Measurements from ENCODE around the gene EDC4. TPM values are rescaled to one million over a fixed set of nuclear protein-coding genes. Genes with fewer than 3 reads are reported as not detected.
"Not testable (repeated sequence)": the region's sequence is repeated elsewhere in the genome, so short reads cannot be mapped to it uniquely, and the experiment has no call there.

The EDC4 gene
- total RNA-seq, 2 experiments from 2014 or later = 86.6 to 89.6 TPM

DNA sequence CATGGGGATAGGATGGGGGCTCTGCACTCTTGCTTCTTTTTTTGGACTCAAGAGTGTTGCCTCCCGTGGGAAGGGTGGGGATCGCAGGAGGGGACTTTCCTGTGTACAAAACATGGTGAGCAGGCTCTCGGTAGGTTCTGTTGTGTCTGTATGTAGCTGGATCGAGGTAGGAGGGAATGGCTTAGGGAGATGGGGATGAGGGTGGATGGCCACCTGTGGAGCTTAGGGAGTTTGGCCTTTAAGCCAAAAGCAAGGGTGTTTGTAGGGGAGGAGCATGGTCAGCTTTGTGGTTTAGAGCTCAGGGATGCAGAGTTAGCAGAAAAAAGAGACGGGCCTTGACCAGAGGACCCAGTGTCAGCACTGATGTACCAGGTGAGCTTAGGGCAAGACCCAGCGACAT, 11.0 kb upstream of the EDC4 start:
- Histone ChIP-seq H2AFZ (ENCODE audit: low read length) (no peak overlapping the region), H3K27ac (ENCODE audit: low read depth, low read length, poor library complexity, severe bottlenecking) (no peak overlapping the region), H3K4me1 (ENCODE audit: insufficient read depth, low read length, poor library complexity, severe bottlenecking) (no peaks in the 10 kb centered on the region), H3K79me2 (ENCODE audit: insufficient read depth, low read depth, low read length) (peaks cover 64% of the 10 kb centered on the region), H4K20me1 (ENCODE audit: insufficient read depth, low read length) (peaks cover 5% of the 10 kb centered on the region; the same call in 1 of the 2 replicates), H3K9me3 (ENCODE audit: low read length) (no peaks in the 10 kb centered on the region), H3K9me2 (ENCODE audit: insufficient read depth, low read length) (no peaks in the 10 kb centered on the region), H3K4me3 (ENCODE audit: low read depth, low read length, poor library complexity, severe bottlenecking) (no peak overlapping the region), H3K36me3 (ENCODE audit: insufficient read depth, low read length) (peaks cover 82% of the 10 kb centered on the region), H3K4me2 (ENCODE audit: low read length) (no peak overlapping the region)
- intact Hi-C loops (cut with micrococcal nuclease; ENCODE audit: unreplicated experiment) = no loop called here
- DNase-seq (ENCODE audit: low spot score) = no peak
- ChIA-PET CTCF (ENCODE audit: unreplicated experiment) (interaction anchor here (0.6 kb wide), 1 partner anchor 1486 kb away, joined by 3 read pairs; no protein-coding TSS in a partner anchor), POLR2A (interaction anchor here (0.6 to 1.4 kb wide), 4 partner anchors 10 to 485 kb away, joined by 3 to 5 read pairs (median 3); partner anchors contain the start of gene EDC4)
- BruUV-seq (replicated peaks) = no TSS peak
- TF ChIP-seq, protein P1, sequence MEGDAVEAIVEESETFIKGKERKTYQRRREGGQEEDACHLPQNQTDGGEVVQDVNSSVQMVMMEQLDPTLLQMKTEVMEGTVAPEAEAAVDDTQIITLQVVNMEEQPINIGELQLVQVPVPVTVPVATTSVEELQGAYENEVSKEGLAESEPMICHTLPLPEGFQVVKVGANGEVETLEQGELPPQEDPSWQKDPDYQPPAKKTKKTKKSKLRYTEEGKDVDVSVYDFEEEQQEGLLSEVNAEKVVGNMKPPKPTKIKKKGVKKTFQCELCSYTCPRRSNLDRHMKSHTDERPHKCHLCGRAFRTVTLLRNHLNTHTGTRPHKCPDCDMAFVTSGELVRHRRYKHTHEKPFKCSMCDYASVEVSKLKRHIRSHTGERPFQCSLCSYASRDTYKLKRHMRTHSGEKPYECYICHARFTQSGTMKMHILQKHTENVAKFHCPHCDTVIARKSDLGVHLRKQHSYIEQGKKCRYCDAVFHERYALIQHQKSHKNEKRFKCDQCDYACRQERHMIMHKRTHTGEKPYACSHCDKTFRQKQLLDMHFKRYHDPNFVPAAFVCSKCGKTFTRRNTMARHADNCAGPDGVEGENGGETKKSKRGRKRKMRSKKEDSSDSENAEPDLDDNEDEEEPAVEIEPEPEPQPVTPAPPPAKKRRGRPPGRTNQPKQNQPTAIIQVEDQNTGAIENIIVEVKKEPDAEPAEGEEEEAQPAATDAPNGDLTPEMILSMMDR (conservative IDR thresholded peaks at IDR 0.05; ENCODE audit: low read length) = no peak
- no peak for TF ChIP-seq EZH2phosphoT487 (IDR thresholded peaks at IDR 0.05; ENCODE audit: borderline replicate concordance, low read depth, low read length)

DNA sequence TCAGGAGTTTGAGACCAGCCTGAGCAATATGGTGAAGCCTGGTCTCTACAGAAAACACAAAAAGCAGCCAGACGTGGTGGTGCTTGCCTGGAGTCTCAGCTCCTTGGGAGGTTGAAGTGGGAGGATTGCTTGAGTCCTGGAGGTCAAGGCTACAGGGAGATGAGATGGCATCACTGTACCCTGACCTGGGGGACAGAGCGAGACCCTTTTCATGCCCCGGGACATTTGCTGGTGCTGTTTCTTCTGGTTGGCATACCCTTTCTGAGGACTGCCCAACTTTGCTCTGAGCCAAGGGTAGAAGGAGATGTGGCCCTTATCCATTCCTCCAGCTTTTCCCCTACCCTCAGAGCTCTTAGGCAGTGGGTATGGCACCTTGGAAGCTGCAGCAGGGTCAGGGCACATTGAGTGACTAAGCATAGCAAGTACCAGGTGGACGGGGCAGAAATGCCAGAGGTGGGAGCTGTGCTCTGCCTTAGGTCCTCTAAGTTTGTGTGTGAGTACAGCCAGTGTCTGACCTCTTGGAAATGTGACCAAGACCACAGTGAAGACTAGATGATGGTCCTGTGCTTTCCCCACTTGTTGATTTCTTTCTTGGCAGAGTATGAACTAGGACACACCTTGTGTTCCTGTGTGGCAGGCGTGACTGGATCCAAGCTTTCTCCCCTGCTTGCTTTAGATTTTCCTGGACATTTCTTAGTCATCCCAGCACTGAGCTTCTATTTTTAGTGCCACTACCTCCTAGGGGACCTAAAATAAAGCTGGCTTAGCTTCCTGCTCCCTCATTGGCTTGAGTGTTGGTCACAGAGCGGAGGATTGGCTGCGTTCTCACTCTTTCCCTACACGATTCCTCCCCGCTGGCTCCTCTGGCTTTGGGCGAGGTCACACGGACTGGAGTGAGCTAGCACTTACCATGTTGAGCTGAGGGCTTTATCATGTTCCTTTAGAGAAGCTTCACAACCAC, 9.9 kb upstream of the EDC4 start:
- H4K20me1 ChIP-seq (ENCODE audit: insufficient read depth, low read length) = peaks cover 5% of the 10 kb centered on the region; the same call in 1 of the 2 replicates
- H3K9me2 ChIP-seq (ENCODE audit: insufficient read depth, low read length) = no peaks in the 10 kb centered on the region
- intact Hi-C loops (cut with micrococcal nuclease; ENCODE audit: unreplicated experiment) = no loop called here
- no peak overlapping the region for H3K4me3 ChIP-seq (ENCODE audit: low read depth, low read length, poor library complexity, severe bottlenecking)
- no peaks in the 10 kb centered on the region for H3K9me3 ChIP-seq (ENCODE audit: low read length)
- H3K27ac ChIP-seq (ENCODE audit: low read depth, low read length, poor library complexity, severe bottlenecking) = no peak overlapping the region
- H3K4me1 ChIP-seq (ENCODE audit: insufficient read depth, low read length, poor library complexity, severe bottlenecking) = no peaks in the 10 kb centered on the region
- H3K4me2 ChIP-seq (ENCODE audit: low read length) = no peak overlapping the region
- ChIA-PET CTCF (ENCODE audit: unreplicated experiment) (no interaction called here), POLR2A (interaction anchor here (0.6 to 1.4 kb wide), 3 partner anchors 8 to 349 kb away, joined by 3 to 5 read pairs (median 3); partner anchors contain the start of gene EDC4)
- peaks cover 55% of the 10 kb centered on the region for H3K79me2 ChIP-seq (ENCODE audit: insufficient read depth, low read depth, low read length)
- no peak for DNase-seq (ENCODE audit: low spot score)
- BruUV-seq (replicated peaks) = no TSS peak
- peaks cover 84% of the 10 kb centered on the region for H3K36me3 ChIP-seq (ENCODE audit: insufficient read depth, low read length)
- TF ChIP-seq EZH2phosphoT487 (IDR thresholded peaks at IDR 0.05; ENCODE audit: borderline replicate concordance, low read depth, low read length) = no peak
- TF ChIP-seq, protein P1 (conservative IDR thresholded peaks at IDR 0.05; ENCODE audit: low read length) = no peak
- no peak overlapping the region for H2AFZ ChIP-seq (ENCODE audit: low read length)

DNA sequence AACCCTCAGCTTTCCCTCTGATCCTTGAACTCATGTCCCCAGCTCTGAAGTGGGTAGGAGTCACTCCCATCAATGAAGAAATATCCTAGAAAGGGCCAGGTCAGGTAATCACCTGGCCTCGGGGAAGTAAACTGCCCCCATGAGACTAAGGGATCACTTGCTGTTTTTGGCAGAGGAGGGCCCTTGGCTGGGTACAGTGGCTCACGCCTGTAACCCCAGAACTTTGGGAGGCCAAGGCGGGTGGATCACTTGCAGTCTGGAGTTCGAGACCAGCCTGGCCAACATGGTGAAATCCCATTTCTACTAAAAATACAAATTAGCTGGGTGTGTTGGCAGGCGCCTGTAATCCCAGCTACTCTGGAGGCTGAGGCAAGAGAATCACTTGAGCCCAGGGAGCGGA, 8.8 kb upstream of the EDC4 start:
- POLR2A ChIA-PET = interaction anchor here (0.7 kb wide), 2 partner anchors 21 to 72 kb away, joined by 3 to 6 read pairs; no protein-coding TSS in a partner anchor
- H3K9me2 ChIP-seq (ENCODE audit: insufficient read depth, low read length) = not testable (repeated sequence)

More for the DNA sequence above, 8.8 kb upstream of the EDC4 start:
- CTCF ChIA-PET (ENCODE audit: unreplicated experiment); H3K9me3 ChIP-seq (ENCODE audit: low read length); H2AFZ ChIP-seq (ENCODE audit: low read length); intact Hi-C loops (cut with micrococcal nuclease; ENCODE audit: unreplicated experiment); H3K4me1 ChIP-seq (ENCODE audit: insufficient read depth, low read length, poor library complexity, severe bottlenecking); BruUV-seq (replicated peaks); H3K4me2 ChIP-seq (ENCODE audit: low read length); H3K27ac ChIP-seq (ENCODE audit: low read depth, low read length, poor library complexity, severe bottlenecking); H4K20me1 ChIP-seq (ENCODE audit: insufficient read depth, low read length); H3K4me3 ChIP-seq (ENCODE audit: low read depth, low read length, poor library complexity, severe bottlenecking); DNase-seq (ENCODE audit: low spot score): not testable (repeated sequence)
- Histone ChIP-seq H3K36me3 (ENCODE audit: insufficient read depth, low read length) (peaks cover 85% of the 10 kb centered on the region), H3K79me2 (ENCODE audit: insufficient read depth, low read depth, low read length) (peaks cover 43% of the 10 kb centered on the region)

All from OCI-LY7 (cell line).